T-helper 2 cell (primary cell): Measurements from ENCODE around the gene CDC27.
"Not testable (repeated sequence)": the region's sequence is repeated elsewhere in the genome, so short reads cannot be mapped to it uniquely, and the experiment has no call there.

ENCODE experiments used
- DNase-seq, 5 experiments: peaks; one replicate each; pipeline versions ENCODE4 v3.0.0 to v3.0.0-alpha.2; 2012 to 2022

CDC27 gene

GRCh38 chr17:47190243-47190642 lies 1.1 kb upstream of the CDC27 start:
- DNase-seq = no peak

DNA sequence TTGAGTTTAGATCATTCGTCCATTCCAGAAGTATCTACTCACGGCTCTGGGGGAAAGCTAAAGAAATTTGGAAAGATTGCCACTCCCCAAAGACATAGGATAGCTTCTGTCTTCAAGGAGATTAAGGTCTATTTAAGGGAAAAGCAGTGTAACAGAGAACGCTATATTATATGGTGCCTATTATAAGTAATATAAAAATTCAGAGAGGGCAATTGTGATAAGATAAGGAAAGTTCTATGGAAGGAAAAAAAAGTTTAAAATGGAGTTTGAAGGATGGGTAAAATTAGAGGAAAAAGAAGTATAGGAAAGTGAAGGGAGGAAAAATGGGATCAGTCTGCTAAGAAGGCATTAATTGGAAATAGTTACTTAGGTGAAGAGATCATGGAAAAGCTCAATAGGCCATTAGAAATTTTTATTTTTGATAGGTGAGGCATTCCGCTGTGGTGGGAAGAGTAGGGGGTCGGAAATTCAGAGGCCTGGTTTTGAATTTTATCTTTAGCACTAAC lies 690 bp upstream of the CDC27 start:
- DNase-seq = no peak

DNA sequence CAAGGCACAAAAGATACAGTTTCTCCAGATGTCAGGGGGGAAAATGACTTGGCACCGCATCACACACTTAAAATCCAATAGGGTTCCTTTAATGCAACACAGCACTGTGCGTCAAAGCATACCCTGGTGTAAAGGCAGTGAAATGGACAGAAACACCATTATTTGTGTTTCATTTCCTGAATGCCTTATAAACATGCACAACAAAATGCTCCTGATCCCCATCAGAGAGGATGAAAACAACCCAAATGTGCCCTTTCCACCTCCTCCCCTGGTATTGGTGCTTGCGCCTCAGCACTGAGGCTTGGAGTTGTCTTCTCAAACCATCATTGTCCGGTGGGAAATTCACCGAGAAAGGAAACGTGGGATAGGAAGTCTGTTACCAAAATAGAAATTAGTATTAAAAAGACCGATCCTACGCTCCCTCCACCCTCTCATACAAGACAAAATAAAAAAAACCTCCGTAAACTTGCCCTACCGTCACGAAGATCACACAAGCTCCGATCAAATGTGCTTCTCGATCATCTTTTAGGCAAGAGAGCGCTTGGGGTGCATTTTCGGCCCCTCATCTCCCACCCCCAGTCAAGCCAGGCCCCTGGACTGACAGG lies 722 bp downstream of the CDC27 start:
- DNase-seq = peak in 2 of 5 experiments; percentile 3 to 67

- DNase-seq = no peak
Measured at GRCh38 chr17:47184681-47185080, 4.4 kb downstream of the CDC27 start.

DNA sequence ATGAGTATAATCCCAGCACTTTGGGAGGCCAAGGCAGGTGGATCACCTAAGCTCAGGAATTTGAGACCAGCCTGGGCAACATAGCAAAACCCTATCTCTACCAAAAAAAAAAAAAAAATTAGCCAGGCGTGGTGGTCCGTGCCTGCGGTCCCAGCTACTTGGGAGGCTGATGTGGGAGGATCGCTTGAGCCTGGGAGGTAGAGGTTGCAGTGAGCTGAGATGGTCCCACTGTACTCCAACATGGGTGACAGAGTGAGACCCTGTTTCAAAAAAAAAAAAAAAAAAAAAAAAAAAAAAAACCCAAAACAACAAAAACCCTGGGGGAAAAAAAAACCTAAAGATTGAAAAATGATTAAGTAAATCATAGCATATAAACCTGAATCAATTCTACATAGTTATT lies 8.1 kb downstream of the CDC27 start:
- not testable (repeated sequence) for DNase-seq

DNA sequence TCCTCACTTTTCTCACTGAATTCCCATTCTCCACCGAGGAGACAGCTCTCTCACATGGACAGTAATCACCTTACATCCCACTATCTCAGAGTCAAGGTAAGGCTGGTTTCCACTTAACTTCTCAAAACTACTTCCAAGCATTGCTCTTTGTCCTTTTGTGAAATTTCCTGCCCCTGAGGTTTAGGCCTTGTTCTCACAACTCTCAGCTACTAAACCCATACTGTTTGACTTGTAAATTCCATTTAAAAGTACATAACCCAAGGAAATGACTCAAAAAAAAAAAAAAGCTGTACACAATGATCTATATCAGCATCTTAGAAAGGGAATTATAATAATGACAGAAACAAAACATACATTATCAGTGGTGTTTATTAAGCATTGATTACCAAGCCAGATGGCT lies 8.8 kb downstream of the CDC27 start:
- DNase-seq = no peak

GRCh38 chr17:47179141-47179540 lies 10.0 kb downstream of the CDC27 start:
- no peak for DNase-seq

- DNase-seq = no peak
Measured at GRCh38 chr17:47177261-47177660, 11.8 kb downstream of the CDC27 start.

DNA sequence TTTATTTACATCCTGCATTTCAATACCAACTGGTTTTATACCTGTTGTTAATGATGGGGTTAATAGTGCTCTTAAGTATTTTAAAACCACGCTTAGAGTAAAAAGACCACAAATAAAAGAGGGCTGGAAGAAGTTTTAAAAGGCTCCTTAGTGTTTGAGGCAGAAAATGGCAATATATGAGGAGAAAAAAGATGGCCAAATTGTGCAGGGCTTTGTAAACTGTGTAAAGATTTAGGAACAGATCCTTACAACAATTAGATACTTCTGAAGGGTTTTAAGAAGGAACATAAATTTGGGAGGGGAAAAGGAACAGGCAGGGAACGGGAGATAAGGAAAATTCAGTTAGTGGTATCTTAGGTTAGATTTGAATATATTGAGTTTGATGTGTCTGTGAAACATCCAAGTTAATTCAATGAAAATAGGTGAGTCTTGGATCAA lies 12.7 kb downstream of the CDC27 start:
- no peak for DNase-seq

GRCh38 chr17:47174823-47175222 lies 14.3 kb downstream of the CDC27 start:
- not testable (repeated sequence) for DNase-seq

GRCh38 chr17:47172696-47173565 lies 16.2 kb downstream of the CDC27 start:
- DNase-seq = no peak

GRCh38 chr17:47170710-47171109 lies 18.4 kb downstream of the CDC27 start:
- DNase-seq = no peak

GRCh38 chr17:47168896-47169295 lies 20.2 kb downstream of the CDC27 start:
- DNase-seq = not testable (repeated sequence)

DNA sequence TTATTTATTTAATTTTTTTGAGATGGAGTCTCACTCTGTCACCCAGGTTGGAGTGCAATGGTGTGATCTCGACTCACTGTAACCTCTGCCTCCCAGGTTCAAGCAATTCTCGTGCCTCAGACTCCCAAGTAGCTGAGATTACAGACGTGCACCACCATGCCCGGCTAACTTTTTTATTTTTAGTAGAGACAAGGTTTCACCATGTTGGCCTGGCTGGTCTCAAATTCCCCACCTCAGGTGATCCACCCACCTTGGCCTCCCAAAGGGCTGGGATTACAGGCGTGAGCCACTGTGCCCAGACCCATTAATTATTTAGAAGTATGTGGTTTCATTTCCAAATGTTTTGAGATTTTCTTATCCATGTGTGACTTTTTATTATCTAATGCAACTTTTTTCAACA lies 22.2 kb downstream of the CDC27 start:
- not testable (repeated sequence) for DNase-seq

GRCh38 chr17:47165137-47165536 lies 24.0 kb downstream of the CDC27 start:
- DNase-seq = no peak

DNA sequence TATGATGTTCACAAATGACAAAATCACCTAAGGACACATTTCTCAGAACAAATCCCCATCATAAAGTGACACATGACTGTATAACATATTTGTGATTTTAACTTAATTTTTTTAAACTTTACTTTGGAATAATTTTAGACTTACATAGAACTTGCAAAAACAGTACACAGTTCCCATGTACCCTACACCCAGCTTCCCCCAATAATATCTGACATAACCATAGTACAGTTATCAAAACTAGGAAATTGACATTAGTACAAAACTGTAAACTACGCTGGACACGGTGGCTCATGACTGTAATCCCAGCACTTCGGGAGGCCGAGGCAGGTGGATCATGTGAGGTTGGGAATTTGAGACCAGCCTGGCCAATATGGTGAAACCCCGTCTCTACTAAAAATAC lies 24.8 kb downstream of the CDC27 start:
- DNase-seq = no peak

- no peak for DNase-seq
Measured at GRCh38 chr17:47162013-47162622, 27.0 kb downstream of the CDC27 start.

- DNase-seq = no peak
Measured at GRCh38 chr17:47159315-47159714, 29.8 kb downstream of the CDC27 start.

DNA sequence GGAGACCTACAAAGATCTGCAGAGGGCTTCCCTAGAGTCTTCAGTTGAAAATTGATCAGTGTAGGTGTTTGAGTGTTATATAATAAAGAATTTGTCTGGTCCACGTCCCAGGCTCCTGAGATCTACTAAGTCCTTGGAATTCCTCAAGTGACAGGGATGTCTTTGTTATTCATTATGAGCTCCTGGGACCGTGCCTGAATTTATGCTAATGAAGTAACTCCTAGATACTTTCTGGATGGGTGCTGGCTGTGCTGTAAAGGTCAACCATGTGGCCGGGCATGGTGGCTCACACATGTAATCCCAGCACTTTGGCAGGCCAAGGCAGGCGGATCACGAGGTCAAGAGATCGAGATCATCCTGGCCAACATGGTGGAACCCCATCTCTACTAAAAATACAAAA lies 43.7 kb downstream of the CDC27 start:
- DNase-seq = no peak

- no peak for DNase-seq
Measured at GRCh38 chr17:47135235-47135634, 53.9 kb downstream of the CDC27 start.

DNA sequence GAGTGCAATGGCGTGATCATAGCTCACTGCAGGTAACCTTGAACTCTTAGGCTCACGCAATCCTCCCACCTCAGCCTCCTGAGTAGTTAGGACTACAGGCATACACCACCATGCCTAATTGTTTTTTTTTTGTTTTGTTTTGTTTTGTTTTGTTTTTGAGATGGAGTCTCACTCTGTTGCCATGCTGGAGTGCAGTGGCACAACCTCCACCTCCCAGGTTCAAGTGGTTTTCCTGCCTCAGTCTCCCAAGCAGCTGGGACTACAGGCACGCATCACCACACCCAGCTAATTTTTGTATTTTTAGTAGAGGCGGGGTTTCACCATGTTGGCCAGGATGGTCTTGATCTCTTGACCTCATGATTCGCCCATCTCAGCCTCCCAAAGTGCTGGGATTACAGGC lies 54.7 kb downstream of the CDC27 start:
- not testable (repeated sequence) for DNase-seq

- DNase-seq = no peak
Measured at GRCh38 chr17:47131761-47132160, 57.3 kb downstream of the CDC27 start.

DNA sequence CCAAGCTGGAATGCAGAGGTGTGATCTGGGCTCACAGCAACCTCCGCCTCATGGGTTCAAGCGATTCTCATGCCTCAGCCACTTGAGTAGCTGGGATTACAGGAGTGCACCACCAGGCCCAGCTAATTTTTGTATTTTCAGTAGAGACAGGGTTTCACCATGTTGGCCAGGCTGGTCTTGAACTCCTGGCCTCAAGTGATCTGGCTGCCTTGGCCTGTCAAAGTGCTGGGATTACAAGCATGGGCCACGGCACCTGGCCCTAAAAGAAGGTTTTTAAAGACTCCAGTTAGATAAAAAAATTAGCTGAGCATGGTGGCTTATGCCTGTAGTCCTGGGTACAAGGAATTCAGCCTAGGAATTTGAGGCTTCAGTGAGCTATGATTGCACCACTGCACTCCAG lies 62.3 kb downstream of the CDC27 start:
- DNase-seq = not testable (repeated sequence)

DNA sequence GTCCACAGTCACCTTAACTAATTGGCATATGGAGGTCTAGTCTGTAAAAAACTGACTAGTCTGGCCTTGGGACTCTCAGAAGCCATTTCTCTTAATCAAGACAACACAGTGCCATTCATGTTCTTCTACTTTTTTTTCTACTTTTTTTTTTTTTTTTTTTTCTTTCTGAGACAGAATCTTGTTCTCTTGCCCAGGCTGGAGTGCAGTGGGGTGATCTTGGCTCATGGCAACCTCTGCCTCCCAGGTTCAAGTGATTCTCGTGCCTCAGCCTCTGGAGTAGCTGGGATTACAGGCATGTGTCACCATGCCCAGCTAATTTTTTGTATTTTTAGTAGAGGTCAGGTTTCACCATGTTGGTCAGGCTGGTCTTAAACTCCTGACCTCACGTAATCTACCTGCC lies 65.8 kb downstream of the CDC27 start:
- not testable (repeated sequence) for DNase-seq
